Measurements from ENCODE around the gene CCSER1.

DNA sequence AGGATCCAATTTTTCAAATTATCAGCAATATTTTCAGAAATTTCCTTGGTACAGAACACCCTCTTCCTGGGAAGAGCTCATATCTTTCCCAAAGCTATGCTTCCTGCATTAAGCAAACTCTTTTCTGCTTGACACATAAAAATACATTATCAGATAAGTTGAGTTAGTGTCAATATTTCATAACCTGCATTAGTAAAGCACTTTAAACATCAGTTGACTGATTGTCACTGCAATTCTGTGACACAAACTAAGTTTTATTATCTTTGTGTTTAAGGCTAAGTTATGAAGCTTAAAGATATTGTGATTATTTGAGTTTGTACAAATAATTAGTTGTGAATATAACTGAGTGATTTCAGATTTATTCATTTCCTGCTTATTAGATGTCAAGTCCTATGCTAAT, 1131.1 kb downstream of the CCSER1 start:
- TF ChIP-seq EP300 (IDR thresholded peaks at IDR 0.05) (no peak), POLR2A (IDR thresholded peaks at IDR 0.05) (no peak)
